Measurements from ENCODE around the gene ARMC10.
"Not testable (repeated sequence)": the region's sequence is repeated elsewhere in the genome, so short reads cannot be mapped to it uniquely, and the experiment has no call there.

The ARMC10 gene

DNA sequence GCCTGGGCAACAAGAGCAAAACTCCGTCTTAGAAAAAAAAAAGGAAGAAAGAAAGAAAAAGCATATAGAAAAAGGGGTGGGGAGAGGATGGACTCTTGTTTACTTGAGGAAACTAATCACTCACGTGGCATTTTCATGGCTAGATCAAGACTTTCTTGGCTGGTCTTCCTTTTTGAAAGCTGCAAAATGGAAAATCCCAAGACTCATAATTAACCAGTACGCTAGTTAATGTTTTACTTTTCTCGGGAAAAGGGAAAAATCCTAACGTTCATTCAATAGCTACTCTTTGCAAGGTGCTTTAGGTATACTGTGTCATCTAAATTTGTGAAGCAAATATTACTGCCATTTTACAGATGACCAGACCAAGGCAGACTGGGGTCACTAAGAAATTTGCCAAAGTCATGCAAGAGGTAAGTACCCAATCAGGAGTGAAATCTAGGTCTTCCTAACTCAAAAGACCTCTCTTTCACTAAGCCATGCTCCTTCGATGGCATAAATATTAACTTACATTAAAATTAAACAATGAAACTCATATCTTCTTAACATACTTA lies 49.6 kb downstream of the ARMC10 start:
- DNase-seq (ENCODE audit: low read depth in 2 of 2), result no peak

DNA sequence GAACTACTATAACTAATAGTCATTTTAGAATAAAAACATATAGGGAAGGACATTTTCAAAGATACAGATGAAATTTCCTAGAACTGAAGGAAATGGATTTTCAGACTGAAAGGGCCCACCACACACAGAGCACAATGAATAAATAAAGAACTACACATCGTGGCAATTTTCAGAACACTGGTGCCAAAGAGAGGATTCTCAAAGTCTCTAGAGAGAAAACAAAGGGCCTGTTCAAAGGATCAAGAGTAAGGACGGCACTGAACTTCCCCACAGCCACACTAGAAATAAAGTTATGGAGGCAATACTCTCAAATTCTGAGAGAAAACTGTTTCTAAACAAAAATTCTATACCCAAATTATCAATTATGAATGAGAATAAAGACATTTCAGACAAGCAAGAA lies 52.1 kb downstream of the ARMC10 start:
- no peak for DNase-seq (ENCODE audit: low read depth in 2 of 2)

DNA sequence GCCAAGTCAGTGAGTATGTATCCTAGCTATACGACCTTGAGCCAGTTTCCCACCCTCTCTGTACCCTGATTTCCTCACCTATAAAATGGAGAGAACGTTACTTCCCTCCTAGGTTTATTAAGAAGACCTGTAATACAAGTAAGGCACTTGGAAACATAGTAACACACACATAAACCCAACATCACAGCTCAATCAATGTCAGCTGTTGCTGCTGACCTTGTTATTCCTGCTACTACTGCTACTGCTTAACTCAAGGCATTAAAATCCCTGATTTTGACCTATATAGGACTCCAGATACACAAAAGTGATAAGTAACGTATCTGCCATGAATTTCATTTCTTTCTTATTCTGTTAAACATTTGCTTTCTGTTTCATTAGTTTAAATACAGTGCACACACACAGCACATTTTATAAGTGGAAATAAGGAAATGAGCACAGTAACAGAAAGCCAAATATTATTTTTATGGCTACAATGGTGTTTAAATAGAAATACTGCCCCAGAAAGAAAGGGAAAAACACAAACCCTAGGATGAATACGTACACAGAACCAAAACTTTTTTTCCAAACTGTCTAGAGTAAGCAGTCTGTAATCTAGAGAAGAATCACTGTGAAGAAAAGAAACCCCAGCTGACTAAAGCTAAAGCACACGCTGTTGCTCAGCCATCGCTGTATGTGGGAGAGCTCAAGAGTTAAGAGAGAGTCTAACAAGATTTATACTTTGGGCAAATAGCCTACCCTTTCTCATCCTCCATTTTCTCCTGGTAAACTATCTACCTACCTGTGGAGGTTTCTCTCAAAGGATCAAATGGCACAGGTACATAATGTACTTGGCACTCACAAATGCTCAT lies 55.0 kb downstream of the ARMC10 start:
- DNase-seq (ENCODE audit: low read depth in 2 of 2), result no peak

DNA sequence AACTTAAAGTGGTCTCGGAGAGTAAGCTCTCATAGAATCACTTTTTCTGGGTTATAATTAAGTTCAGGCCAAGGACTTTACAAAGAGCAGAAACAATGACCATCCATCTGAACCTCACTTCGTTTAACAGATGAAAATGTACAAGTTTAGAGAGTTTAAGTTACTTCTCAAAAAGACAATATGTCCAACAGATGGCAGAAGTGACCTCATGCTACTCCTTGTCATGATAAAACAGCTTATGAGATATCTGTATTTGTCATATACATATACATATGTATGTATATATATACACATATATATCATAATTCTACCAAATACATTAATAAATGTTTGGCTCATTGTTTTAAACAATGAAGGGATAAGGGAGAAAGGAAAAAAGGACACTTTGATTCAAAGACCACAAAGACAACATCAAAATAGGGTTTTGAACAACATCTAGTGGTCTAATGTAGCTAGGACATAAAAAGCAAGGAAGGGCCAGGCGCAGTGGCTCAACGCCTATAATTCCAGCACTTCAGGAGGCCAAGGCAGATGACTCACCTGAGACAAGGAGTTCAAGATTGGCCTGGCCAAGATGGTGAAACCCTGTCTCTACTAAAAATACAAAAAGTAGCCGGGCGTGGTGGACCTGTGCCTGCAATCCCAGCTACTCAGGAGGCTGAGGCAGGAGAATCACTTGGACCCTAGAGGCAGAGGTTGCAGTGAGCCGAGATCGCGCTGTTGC lies 56.1 kb downstream of the ARMC10 start:
- DNase-seq (ENCODE audit: low read depth in 2 of 2), result no peak

DNA sequence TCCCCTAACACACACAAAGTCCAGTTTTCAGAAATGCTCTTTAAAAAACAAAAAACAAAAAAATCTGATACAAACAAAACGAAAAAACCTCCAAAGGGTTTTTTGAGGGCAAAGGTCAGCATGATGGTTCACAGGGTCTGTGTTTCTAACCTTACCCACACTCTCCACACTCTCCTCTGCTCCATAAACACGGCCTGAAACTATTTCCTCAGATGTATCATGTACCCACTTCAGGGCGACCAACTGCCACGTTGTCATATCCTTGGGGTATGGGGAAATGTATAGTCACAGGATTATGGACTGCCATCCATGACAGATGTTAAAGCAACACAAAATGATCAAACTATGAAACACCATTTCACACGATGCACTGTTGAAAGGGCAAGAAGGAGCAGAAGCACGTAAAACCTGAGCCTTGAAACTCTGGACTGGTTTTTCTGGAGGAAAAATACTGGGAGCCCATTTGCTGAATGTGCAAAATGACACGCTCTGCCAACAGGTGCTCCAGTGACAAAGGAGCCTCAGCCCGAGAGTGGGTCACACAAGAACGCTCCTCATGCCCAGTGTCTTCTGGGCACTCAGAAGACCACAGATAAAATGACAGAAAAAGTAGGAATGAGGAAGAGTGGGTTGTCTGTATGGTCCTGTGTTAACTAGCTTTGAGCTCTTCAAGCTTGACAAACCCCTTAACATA lies 58.2 kb downstream of the ARMC10 start:
- DNase-seq (ENCODE audit: low read depth in 2 of 2), result no peak

DNA sequence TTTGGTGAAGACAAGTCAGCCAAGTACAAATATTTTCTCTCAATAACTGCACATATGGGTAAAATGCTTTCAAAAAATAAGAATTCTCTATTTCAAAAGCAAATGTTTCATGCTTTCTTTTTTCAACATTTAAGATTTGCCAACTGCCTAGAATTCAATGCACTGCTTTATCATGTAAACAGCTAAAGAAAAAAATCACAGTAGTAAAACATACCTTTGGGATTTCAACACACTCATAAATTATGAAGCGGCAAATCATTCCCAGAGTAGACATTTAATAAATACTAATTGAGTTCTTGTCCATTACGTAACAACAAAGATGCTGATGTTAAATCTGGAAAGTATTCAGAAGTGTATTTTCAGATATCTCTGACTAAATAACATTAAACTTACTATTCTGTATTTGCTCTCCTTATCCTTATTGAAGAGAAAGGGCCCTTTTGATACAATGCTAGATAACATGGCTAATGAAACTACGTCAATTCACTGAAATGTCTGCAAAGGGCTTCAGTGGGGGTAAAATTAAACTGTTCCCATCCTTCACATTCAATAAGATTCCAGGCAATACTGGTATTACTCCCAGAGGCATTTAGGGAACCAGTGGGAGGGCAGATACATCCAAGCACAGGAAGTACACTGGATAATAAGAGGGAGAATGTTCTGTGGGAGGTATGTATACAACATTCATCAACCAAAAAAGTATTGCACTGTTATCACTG lies 60.1 kb downstream of the ARMC10 start:
- DNase-seq (ENCODE audit: low read depth in 2 of 2), result no peak

DNA sequence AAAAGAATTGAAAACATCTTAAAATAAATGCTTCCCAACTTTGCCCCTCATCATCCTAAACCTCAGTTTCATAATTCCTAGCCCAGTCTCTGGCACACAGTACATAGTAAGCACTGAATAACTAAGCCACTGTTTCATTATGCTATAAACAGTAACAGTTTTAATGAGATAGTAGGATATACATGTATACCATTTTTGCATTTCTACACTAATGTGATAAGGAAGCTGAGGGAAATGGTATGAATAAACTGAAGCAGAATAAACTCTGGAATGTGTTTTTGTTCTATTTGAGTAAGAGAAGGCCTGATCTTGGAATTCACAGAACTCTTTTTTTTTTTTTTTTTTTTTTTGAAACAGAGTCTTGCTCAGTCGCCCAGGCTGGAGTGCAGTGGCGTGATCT lies 65.1 kb downstream of the ARMC10 start:
- DNase-seq (ENCODE audit: low read depth in 2 of 2), result no peak

DNA sequence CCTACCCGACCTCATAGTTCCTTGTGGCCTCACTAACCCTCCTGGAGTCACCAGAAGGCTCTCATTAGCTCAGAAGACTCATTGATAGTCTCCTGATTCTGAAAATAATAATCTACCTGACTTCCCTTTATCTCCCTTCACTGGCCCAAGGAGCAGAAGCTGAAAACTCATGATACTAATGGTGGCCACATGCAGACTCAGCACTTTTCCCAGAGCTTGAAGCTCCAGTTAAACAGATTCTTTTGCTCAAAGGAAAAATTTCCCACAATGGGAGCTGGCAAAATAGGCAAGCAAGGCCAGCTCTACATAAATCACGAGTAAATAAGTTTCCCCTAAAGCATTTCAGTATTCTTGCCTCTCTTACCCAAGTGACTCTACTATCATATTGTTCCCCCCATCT lies 65.7 kb downstream of the ARMC10 start:
- no peak for DNase-seq (ENCODE audit: low read depth in 2 of 2)

DNA sequence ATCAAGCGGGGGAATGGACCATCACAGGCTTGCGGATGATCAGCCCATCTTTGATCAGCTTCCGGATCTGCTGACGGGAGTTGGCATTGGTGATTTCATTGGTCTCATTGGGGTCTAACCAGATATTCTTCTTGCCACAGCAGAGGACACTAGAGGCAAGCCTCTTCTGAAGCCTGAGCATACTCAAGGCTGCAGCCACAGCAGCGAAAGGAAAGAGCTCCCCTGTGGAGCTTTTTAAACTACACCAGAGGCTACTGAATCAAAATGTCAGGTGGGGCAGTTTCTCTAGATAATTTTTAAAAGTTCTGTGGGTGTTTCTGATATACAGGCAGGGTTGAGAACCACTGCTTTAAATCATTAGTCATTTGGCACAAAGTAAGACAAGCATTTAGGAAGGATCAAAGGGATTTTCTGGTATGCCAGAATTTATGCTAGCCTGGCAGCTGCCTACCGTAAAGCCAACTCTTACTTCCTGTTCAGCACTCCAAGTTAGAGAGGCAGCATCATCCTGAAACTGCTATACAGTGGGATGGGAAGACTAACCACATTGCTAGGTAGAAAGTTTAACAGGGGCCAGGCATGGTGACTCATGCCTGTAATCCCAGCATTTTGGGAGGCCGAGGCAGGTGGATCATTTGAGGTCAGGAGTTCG lies 66.9 kb downstream of the ARMC10 start:
- DNase-seq (ENCODE audit: low read depth in 2 of 2), result no peak

DNA sequence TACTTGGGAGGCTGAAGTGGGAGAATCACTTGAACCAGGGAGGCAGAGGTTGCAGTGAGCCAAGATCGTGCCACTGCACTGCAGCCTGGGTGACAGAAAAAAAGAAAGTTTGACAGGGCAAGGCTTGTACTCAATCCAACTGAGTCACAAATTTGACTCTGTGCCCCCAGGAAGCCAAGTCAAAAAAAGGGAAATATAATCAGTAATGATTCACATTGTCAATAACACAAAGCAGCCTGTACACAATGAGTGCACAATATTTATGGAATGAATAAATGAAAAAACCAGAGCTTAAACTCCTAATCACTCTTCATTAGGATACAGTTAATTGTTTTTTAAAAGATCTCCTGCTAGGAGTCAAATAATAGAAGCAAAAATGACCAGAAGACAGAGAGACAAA lies 67.6 kb downstream of the ARMC10 start:
- no peak for DNase-seq (ENCODE audit: low read depth in 2 of 2)

DNA sequence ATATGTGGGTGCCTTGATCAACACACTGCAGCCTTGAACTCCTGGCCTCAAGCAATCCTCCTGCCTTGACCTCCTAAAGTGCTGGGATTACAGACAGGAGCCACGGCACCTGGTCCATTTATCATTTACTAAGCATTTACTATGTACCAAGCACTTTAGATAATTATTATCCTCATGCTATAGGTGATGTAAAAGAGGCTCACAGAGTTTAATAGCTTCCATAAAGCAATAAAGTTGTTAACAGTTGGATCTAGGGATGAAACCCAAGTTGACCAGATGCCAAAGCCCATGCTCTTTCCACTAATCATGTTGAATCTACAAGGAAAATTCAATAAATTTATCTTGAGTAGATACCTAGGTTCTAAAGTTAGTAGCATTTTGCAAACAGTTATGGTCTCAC lies 68.9 kb downstream of the ARMC10 start:
- DNase-seq (ENCODE audit: low read depth in 2 of 2), result no peak

DNA sequence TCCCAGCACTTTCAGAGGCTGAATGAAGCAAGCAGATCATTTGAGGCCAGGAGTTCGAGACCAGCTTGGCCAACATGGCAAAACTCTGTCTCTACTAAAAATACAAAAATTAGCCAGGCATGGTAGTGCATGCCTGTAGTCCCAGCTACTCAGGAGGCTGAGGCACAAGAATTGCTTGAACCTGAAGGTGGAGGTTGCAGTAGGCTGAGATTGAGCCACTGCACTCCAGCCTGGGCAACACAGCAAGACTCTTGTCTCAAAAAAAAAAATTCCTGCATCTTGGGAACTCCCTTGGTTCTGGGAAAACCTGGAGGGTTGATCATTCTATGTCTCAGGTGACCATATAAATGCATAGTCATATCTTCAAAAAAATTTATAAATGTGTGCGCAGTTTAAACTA lies 69.8 kb downstream of the ARMC10 start:
- DNase-seq (ENCODE audit: low read depth in 2 of 2), result not testable (repeated sequence)

DNA sequence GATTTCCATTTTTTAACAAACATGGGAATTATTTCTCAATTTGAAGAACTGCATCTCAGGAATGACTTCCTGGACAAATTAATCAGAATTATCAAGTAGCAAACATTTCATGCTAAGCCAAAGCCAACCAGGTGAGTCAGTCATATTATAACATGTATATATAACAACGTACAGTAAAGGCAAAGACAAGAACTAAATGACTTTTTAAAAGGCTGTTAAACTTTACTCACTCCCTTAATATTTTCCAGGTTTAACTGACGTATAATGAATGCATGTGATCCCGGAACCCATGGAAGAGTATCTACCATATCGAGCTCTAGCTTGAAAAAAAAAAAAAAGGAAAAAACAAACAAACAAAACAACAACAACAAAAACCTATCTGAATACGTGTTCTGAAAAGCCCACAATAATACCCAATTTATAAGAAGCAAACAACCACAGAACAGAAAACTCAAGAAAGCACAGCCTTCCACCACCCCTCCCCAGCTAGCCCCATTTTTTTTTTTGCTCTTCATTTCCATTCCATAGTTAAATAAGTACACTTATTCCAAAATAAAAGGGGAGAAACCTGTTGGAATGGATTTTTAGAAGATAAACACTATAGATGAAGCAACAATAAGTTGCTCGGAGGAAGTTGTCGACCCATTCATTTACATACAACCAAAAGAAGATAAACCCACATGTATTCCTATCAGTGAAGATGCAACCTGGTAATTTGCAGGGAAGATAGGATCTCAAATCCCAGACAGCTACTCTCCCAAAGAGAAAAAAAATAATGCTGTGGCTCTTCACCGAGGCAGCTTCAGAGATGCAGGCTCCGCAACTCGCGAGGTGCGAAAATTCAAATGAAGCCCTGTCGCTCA lies 73.4 kb downstream of the ARMC10 start:
- no peak for DNase-seq (ENCODE audit: low read depth in 2 of 2)
